ENCODE data around the gene STRN3.

DNA sequence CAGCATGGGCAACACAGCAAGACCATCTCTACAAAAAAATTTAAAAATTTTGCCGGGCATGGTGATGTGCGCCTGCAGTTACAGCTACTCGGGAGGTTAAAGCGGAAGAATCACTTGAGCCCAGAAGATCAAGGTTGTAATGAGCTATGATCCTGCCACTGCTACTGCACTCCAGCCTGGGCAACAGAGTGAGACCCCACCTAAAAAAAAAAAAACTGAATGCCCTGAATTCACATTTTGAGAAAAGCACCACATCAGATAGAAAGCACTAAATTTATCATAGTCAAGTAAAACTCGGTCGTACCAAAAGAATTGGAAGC is 24.9 kb downstream of the STRN3 start:
- TF ChIP-seq POLR2A (IDR thresholded peaks at IDR 0.05): no peak
- TF ChIP-seq, protein P1, sequence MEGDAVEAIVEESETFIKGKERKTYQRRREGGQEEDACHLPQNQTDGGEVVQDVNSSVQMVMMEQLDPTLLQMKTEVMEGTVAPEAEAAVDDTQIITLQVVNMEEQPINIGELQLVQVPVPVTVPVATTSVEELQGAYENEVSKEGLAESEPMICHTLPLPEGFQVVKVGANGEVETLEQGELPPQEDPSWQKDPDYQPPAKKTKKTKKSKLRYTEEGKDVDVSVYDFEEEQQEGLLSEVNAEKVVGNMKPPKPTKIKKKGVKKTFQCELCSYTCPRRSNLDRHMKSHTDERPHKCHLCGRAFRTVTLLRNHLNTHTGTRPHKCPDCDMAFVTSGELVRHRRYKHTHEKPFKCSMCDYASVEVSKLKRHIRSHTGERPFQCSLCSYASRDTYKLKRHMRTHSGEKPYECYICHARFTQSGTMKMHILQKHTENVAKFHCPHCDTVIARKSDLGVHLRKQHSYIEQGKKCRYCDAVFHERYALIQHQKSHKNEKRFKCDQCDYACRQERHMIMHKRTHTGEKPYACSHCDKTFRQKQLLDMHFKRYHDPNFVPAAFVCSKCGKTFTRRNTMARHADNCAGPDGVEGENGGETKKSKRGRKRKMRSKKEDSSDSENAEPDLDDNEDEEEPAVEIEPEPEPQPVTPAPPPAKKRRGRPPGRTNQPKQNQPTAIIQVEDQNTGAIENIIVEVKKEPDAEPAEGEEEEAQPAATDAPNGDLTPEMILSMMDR (IDR thresholded peaks at IDR 0.05): no peak

Data from vagina (tissue), 2 donors.